Tibial nerve (tissue), 3 donors: ENCODE data around the gene BANK1.

Source experiments
- EP300 ChIP-seq, 2 donors: sonication (generic); formaldehyde crosslinking; IDR thresholded peaks; one replicate each; pipeline ENCODE4 v1.6.1; 2017; ENCODE audit warnings: antibody characterized with exemption in 2 of 2, mild to moderate bottlenecking in 1 of 2
- POLR2A ChIP-seq, 2 donors: fragments of 450-650 bp; IDR thresholded peaks; one replicate each; pipeline ENCODE4 v1.6.1; 2017; ENCODE audit warnings: antibody characterized with exemption in 2 of 2, mild to moderate bottlenecking in 2 of 2, moderate library complexity in 2 of 2

- TF ChIP-seq EP300 (IDR thresholded peaks at IDR 0.05) (no peak), POLR2A (IDR thresholded peaks at IDR 0.05) (no peak)
Observed at GRCh38 chr4:102008711-102009110, 218.2 kb downstream of the BANK1 start.
